Measurements from ENCODE around the gene CHST1.

Gene CHST1

GRCh38 chr11:45650166-45651095 is 15.0 kb downstream of the CHST1 start:
- no peak for TF ChIP-seq GATA3 (IDR thresholded peaks at IDR 0.05; ENCODE audit: low read depth, low read length)
- no peak for TF ChIP-seq GATA2 (IDR thresholded peaks at IDR 0.05; ENCODE audit: low read depth, low read length)

GRCh38 chr11:45649544-45650165 is 15.8 kb downstream of the CHST1 start:
- TF ChIP-seq GATA3 (IDR thresholded peaks at IDR 0.05; ENCODE audit: low read depth, low read length) (no peak), GATA2 (IDR thresholded peaks at IDR 0.05; ENCODE audit: low read depth, low read length) (no peak)

- TF ChIP-seq GATA2 (IDR thresholded peaks at IDR 0.05; ENCODE audit: low read depth, low read length) (no peak), GATA3 (IDR thresholded peaks at IDR 0.05; ENCODE audit: low read depth, low read length) (no peak)
Measured at GRCh38 chr11:45648931-45649330, 16.5 kb downstream of the CHST1 start.

- TF ChIP-seq GATA3 (IDR thresholded peaks at IDR 0.05; ENCODE audit: low read depth, low read length) (no peak), GATA2 (IDR thresholded peaks at IDR 0.05; ENCODE audit: low read depth, low read length) (no peak)
Measured at GRCh38 chr11:45647786-45648185, 17.6 kb downstream of the CHST1 start.

GRCh38 chr11:45647329-45647728 is 18.1 kb downstream of the CHST1 start:
- TF ChIP-seq GATA2 (IDR thresholded peaks at IDR 0.05; ENCODE audit: low read depth, low read length), result no peak

GRCh38 chr11:45646275-45646927 is 19.0 kb downstream of the CHST1 start:
- TF ChIP-seq GATA2 (IDR thresholded peaks at IDR 0.05; ENCODE audit: low read depth, low read length) (no peak), GATA3 (IDR thresholded peaks at IDR 0.05; ENCODE audit: low read depth, low read length) (no peak)

- TF ChIP-seq GATA3 (IDR thresholded peaks at IDR 0.05; ENCODE audit: low read depth, low read length) (no peak), GATA2 (IDR thresholded peaks at IDR 0.05; ENCODE audit: low read depth, low read length) (no peak)
Measured at GRCh38 chr11:45644981-45645889, 20.2 kb downstream of the CHST1 start.

GRCh38 chr11:45643598-45644260 is 21.7 kb downstream of the CHST1 start:
- no peak for TF ChIP-seq GATA2 (IDR thresholded peaks at IDR 0.05; ENCODE audit: low read depth, low read length)
- TF ChIP-seq GATA3 (IDR thresholded peaks at IDR 0.05; ENCODE audit: low read depth, low read length), result no peak

GRCh38 chr11:45641961-45642360 is 23.5 kb downstream of the CHST1 start:
- TF ChIP-seq GATA3 (IDR thresholded peaks at IDR 0.05; ENCODE audit: low read depth, low read length) (no peak), GATA2 (IDR thresholded peaks at IDR 0.05; ENCODE audit: low read depth, low read length) (no peak)

- no peak for TF ChIP-seq GATA2 (IDR thresholded peaks at IDR 0.05; ENCODE audit: low read depth, low read length)
- TF ChIP-seq GATA3 (IDR thresholded peaks at IDR 0.05; ENCODE audit: low read depth, low read length), result no peak
Measured at GRCh38 chr11:45638051-45638450, 27.4 kb downstream of the CHST1 start.

- TF ChIP-seq GATA3 (IDR thresholded peaks at IDR 0.05; ENCODE audit: low read depth, low read length) (no peak), GATA2 (IDR thresholded peaks at IDR 0.05; ENCODE audit: low read depth, low read length) (no peak)
Measured at GRCh38 chr11:45635907-45636306, 29.5 kb downstream of the CHST1 start.

GRCh38 chr11:45625611-45626010 is 39.8 kb downstream of the CHST1 start:
- no peak for TF ChIP-seq GATA3 (IDR thresholded peaks at IDR 0.05; ENCODE audit: low read depth, low read length)
- TF ChIP-seq GATA2 (IDR thresholded peaks at IDR 0.05; ENCODE audit: low read depth, low read length), result no peak

- TF ChIP-seq GATA2 (IDR thresholded peaks at IDR 0.05; ENCODE audit: low read depth, low read length) (no peak), GATA3 (IDR thresholded peaks at IDR 0.05; ENCODE audit: low read depth, low read length) (no peak)
Measured at GRCh38 chr11:45624095-45624494, 41.3 kb downstream of the CHST1 start.
